HEK293 (cell line): ENCODE data around the gene ZCCHC14.

Experiments used
- CTCF ChIA-PET: fragments of 350-600 bp; formaldehyde crosslinking; extraction: SDS; loops from one replicate; lab custom pipeline; 2021; ENCODE audit warnings: antibody characterized with exemption; lab: Yijun Ruan, JAX
- POLR2A ChIA-PET: fragments of 300-600 bp; formaldehyde crosslinking; extraction: SDS; loops from one replicate; lab custom pipeline; 2020; ENCODE audit warnings: antibody characterized with exemption, inconsistent platforms; lab: Yijun Ruan, JAX
- H3K27ac ChIP-seq: fragments of 200-500 bp; sonication (Bioruptor generic); 2 replicates; pipeline ENCODE4 v1.5.1; 2014; ENCODE audit warnings: low read depth, low read length, control low read depth, inconsistent platforms; ENCODE audit errors: extremely low read depth
- H3K36me3 ChIP-seq, 2 experiments: fragments of 200-500 bp in 1 of 2; sonication (Bioruptor generic) in 1 of 2; 1 replicate in 1 of 2; 2 replicates in 1 of 2; pipeline ENCODE4 v1.5.1; 2014 to 2017; ENCODE audit warnings: inconsistent platforms in 2 of 2, low read length in 2 of 2; ENCODE audit not compliant: control insufficient read depth in 2 of 2, insufficient read depth in 1 of 2
- H3K4me1 ChIP-seq: fragments of 200-500 bp; sonication (Bioruptor generic); 2 replicates; pipeline ENCODE4 v1.5.1; 2014; ENCODE audit warnings: mild to moderate bottlenecking, low read length, inconsistent platforms; ENCODE audit not compliant: control insufficient read depth, insufficient read depth
- H3K4me3 ChIP-seq: 2 replicates; pipeline ENCODE4 v1.5.1; 2011; ENCODE audit warnings: low read depth, mild to moderate bottlenecking, control low read depth, low read length, moderate library complexity
- H3K9me3 ChIP-seq: fragments of 200-500 bp; sonication (Bioruptor generic); 2 replicates; pipeline ENCODE4 v1.5.1; 2014; ENCODE audit warnings: low read depth, low read length, inconsistent platforms; ENCODE audit not compliant: control insufficient read depth, insufficient read depth
- GLIS2 ChIP-seq: fragments of 450-650 bp; formaldehyde crosslinking; IDR thresholded peaks from 2 replicates; pipeline ENCODE4 v1.5.1; 2016; ENCODE audit warnings: missing biosample characterization, missing genetic modification characterization
- MYNN ChIP-seq: fragments of 450-650 bp; formaldehyde crosslinking; IDR thresholded peaks from 2 replicates; pipeline ENCODE4 v1.5.1; 2016; ENCODE audit warnings: missing biosample characterization, missing genetic modification characterization, borderline replicate concordance
- SP3 ChIP-seq: fragments of 450-650 bp; formaldehyde crosslinking; IDR thresholded peaks from 2 replicates; pipeline ENCODE4 v1.5.1; 2016; ENCODE audit warnings: missing biosample characterization, missing genetic modification characterization
- ZNF169 ChIP-seq: fragments of 450-650 bp; formaldehyde crosslinking; IDR thresholded peaks from 2 replicates; pipeline ENCODE4 v1.5.1; 2016; ENCODE audit warnings: missing biosample characterization, missing genetic modification characterization
- ZNF174 ChIP-seq: fragments of 450-650 bp; formaldehyde crosslinking; IDR thresholded peaks from 2 replicates; pipeline ENCODE4 v1.5.0; 2017; ENCODE audit warnings: missing biosample characterization, mild to moderate bottlenecking, missing genetic modification characterization
- ZNF184 ChIP-seq: fragments of 450-650 bp; IDR thresholded peaks from 2 replicates; pipeline ENCODE4 v1.5.1; 2018; ENCODE audit warnings: missing biosample characterization, mild to moderate bottlenecking, missing genetic modification characterization
- ZNF223 ChIP-seq: fragments of 450-650 bp; formaldehyde crosslinking; IDR thresholded peaks from 2 replicates; pipeline ENCODE4 v1.5.1; 2016; ENCODE audit warnings: missing biosample characterization, missing genetic modification characterization
- ZNF366 ChIP-seq: fragments of 450-650 bp; formaldehyde crosslinking; conservative IDR thresholded peaks from 2 replicates; pipeline ENCODE4 v1.5.1; 2016; ENCODE audit warnings: missing biosample characterization, missing genetic modification characterization
- ZNF426 ChIP-seq: fragments of 450-650 bp; formaldehyde crosslinking; IDR thresholded peaks from 2 replicates; pipeline ENCODE4 v1.5.1; 2017; ENCODE audit warnings: missing biosample characterization, missing genetic modification characterization, mild to moderate bottlenecking, inconsistent platforms, moderate library complexity
- ZNF544 ChIP-seq: fragments of 450-650 bp; formaldehyde crosslinking; IDR thresholded peaks from 2 replicates; pipeline ENCODE4 v1.5.0; 2017; ENCODE audit warnings: missing biosample characterization, missing genetic modification characterization
- ZNF558 ChIP-seq: fragments of 450-650 bp; formaldehyde crosslinking; IDR thresholded peaks from 2 replicates; pipeline ENCODE4 v1.5.1; 2016; ENCODE audit warnings: missing biosample characterization, missing genetic modification characterization
- ZNF585B ChIP-seq: fragments of 450-650 bp; formaldehyde crosslinking; IDR thresholded peaks from 2 replicates; pipeline ENCODE4 v1.5.1; 2016; ENCODE audit warnings: missing biosample characterization, missing genetic modification characterization
- ZNF621 ChIP-seq: fragments of 450-650 bp; formaldehyde crosslinking; IDR thresholded peaks from 2 replicates; pipeline ENCODE4 v1.5.1; 2017; ENCODE audit warnings: missing biosample characterization, missing genetic modification characterization
- ZNF670 ChIP-seq: fragments of 450-650 bp; formaldehyde crosslinking; IDR thresholded peaks from 2 replicates; pipeline ENCODE4 v1.5.1; 2016; ENCODE audit warnings: missing biosample characterization, missing genetic modification characterization, low read depth
- ZNF677 ChIP-seq: fragments of 450-650 bp; IDR thresholded peaks from 2 replicates; pipeline ENCODE4 v1.5.0; 2018; ENCODE audit warnings: missing biosample characterization, mild to moderate bottlenecking, missing genetic modification characterization, moderate library complexity
- ZNF768 ChIP-seq: fragments of 450-650 bp; formaldehyde crosslinking; IDR thresholded peaks from 2 replicates; pipeline ENCODE4 v1.5.1; 2018; ENCODE audit warnings: missing biosample characterization, mild to moderate bottlenecking, missing genetic modification characterization
- ZNF777 ChIP-seq: fragments of 450-650 bp; formaldehyde crosslinking; IDR thresholded peaks from 2 replicates; pipeline ENCODE4 v1.5.1; 2017; ENCODE audit warnings: missing biosample characterization, missing genetic modification characterization, borderline replicate concordance
- TF ChIP-seq, protein P1 (sequence below): fragments of 450-650 bp; formaldehyde crosslinking; IDR thresholded peaks from 2 replicates; pipeline ENCODE4 v1.5.1; 2016; ENCODE audit warnings: missing biosample characterization, missing genetic modification characterization, low read depth
- TF ChIP-seq, protein P2 (sequence below): fragments of 450-650 bp; formaldehyde crosslinking; IDR thresholded peaks from 2 replicates; pipeline ENCODE4 v1.5.1; 2017; ENCODE audit warnings: missing biosample characterization, missing genetic modification characterization

ZCCHC14 gene

DNA sequence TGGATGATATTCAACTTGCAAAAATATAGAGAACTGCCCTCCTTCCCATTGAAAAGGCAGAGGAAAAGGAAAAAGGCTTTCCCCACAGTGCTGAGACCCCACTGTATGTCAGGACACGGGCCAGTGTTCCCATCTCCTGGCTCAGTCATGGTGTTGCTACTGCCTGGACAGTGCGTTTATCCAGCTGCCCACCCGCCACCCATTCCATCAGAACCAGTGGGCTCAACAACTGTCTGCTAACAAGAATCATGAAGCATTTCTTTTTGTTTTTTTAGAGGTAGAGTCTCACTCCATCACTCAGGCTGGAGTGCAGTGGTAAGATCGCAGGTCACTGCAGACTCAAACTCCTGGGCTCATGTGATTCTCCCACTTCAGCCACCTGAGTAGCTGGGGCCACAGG is 120.5 kb downstream of the ZCCHC14 start:
- POLR2A ChIA-PET = interaction anchor here (3.2 kb wide), 1 partner anchor 11 kb away, joined by 7 read pairs; the partner anchor contains the start of gene FBXO31
- Histone ChIP-seq H3K27ac (no peak overlapping the region), H3K4me1 (no peaks in the 10 kb centered on the region), H3K36me3 (no peaks in the 10 kb centered on the region; a peak in 1 of 3 replicates), H3K9me3 (no peaks in the 10 kb centered on the region), H3K4me3 (no peak overlapping the region)
- no peak for TF ChIP-seq ZNF184
- no peak for TF ChIP-seq GLIS2 (tag by site-specific recombination)
- no peak for TF ChIP-seq SP3 (tag by site-specific recombination)
- no peak for TF ChIP-seq ZNF558
- no peak for TF ChIP-seq ZNF169 (tag by site-specific recombination)
- no peak for TF ChIP-seq ZNF223 (tag by site-specific recombination)
- TF ChIP-seq ZNF585B (tag by site-specific recombination) = no peak
- no peak for TF ChIP-seq ZNF544 (tag by site-specific recombination)
- CTCF ChIA-PET = interaction anchor here (0.7 kb wide), 1 partner anchor 1623 kb away, joined by 7 read pairs; no protein-coding TSS in a partner anchor

DNA sequence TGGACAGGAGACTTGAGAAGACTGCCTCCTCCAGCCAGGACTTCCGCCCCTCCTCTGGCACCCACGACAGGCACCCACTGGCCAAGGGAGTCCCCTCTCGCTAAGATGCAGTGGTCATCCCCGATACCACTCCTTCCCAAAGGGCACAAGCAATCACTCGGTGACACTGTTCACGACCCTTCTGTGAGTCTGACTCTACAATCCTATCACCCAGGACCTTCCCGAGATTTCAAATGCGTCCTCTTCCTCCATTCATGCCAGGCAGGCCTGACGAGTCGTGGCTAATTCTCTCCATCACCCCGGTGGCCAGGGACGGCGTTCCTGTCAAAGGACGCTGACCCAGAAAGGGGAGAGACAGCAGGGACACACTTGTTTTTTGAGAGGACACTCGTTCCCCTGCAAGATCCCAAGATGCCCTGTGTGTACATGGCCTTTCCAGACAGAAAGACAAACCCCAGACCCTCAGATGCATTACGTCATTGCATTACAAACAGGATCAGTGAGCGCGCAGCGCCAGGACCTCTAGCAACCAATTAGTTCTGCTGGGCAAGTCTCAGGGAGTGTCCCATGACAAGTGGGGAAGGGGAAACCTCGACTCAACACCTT is 121.5 kb downstream of the ZCCHC14 start:
- ChIA-PET POLR2A (no interaction called here), CTCF (interaction anchor here (0.7 kb wide), 1 partner anchor 1623 kb away, joined by 7 read pairs; no protein-coding TSS in a partner anchor)
- TF ChIP-seq ZNF174 (tag by site-specific recombination) = no peak
- TF ChIP-seq, protein P1, sequence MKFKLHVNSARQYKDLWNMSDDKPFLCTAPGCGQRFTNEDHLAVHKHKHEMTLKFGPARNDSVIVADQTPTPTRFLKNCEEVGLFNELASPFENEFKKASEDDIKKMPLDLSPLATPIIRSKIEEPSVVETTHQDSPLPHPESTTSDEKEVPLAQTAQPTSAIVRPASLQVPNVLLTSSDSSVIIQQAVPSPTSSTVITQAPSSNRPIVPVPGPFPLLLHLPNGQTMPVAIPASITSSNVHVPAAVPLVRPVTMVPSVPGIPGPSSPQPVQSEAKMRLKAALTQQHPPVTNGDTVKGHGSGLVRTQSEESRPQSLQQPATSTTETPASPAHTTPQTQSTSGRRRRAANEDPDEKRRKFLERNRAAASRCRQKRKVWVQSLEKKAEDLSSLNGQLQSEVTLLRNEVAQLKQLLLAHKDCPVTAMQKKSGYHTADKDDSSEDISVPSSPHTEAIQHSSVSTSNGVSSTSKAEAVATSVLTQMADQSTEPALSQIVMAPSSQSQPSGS (tag by site-specific recombination) = peak; percentile 76; the same call in 1 of the 2 replicates
- Histone ChIP-seq H3K36me3 (no peaks in the 10 kb centered on the region; a peak in 1 of 3 replicates), H3K9me3 (no peaks in the 10 kb centered on the region), H3K27ac (no peak overlapping the region), H3K4me1 (no peaks in the 10 kb centered on the region), H3K4me3 (no peak overlapping the region)

DNA sequence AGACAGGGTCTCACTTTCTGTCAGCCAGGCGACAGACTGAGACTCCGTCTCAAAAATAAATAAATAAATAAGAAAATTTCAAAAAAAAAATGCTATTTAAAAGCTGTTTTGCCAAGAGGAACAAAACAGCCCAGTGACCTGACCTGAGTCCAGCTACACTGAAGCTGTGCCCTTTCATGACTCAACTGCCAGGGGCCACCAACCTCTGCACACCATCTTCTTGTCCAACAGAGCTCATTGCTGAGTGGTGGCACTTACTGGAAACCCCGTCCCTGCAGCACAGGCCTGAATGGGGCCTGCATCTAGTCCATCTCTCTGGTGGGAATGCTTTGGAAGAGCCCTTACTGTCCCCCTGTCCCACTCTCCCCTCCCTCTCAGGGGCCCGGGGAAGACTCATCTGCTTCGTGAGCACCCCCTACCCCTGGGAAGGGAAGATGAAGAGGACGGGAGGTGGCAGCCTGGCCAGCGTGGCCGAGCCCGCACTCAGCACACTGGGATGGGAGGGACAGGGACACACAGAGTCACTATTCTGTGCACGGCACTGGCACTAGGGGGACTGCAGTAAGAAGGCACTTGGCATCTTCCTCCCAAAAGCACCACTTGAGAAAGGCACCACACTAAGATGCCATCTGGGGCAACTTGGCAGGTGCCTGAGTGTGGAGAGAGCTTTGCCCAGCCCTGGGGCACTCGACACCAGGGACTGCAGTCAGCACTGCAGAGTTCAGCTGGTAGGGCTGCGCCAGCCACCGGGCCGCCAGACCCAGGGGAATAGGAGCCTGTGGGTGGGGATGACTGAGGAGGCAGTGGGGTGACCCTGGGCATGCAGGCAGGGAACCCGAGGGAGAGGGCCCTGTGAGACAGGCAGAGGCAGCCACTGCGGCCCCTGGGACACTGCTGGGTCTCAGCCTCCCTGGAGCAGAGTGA is 122.8 kb downstream of the ZCCHC14 start:
- TF ChIP-seq ZNF426 (tag by site-specific recombination) = no peak
- TF ChIP-seq ZNF366 = no peak
- TF ChIP-seq ZNF621 (tag by site-specific recombination) = no peak
- TF ChIP-seq ZNF677 = no peak
- TF ChIP-seq ZNF768 (tag by site-specific recombination) = no peak
- no peak for TF ChIP-seq ZNF777 (tag by site-specific recombination)
- TF ChIP-seq, protein P2, sequence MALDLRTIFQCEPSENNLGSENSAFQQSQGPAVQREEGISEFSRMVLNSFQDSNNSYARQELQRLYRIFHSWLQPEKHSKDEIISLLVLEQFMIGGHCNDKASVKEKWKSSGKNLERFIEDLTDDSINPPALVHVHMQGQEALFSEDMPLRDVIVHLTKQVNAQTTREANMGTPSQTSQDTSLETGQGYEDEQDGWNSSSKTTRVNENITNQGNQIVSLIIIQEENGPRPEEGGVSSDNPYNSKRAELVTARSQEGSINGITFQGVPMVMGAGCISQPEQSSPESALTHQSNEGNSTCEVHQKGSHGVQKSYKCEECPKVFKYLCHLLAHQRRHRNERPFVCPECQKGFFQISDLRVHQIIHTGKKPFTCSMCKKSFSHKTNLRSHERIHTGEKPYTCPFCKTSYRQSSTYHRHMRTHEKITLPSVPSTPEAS (tag by site-specific recombination) = no peak
- TF ChIP-seq ZNF558 = no peak
- no peak for TF ChIP-seq ZNF184
- no peak for TF ChIP-seq ZNF223 (tag by site-specific recombination)
- TF ChIP-seq ZNF670 = no peak
- no peak for TF ChIP-seq MYNN
- ChIA-PET POLR2A (no interaction called here), CTCF (no interaction called here)
- Histone ChIP-seq H3K9me3 (no peaks in the 10 kb centered on the region), H3K4me3 (no peak overlapping the region), H3K27ac (no peak overlapping the region), H3K36me3 (no peaks in the 10 kb centered on the region; a peak in 1 of 3 replicates), H3K4me1 (no peaks in the 10 kb centered on the region)
